HEK293 (cell line): ENCODE measurements around the gene FOXC2.

Experiments used
- CTCF ChIA-PET: fragments of 350-600 bp; formaldehyde crosslinking; extraction: SDS; loops from one replicate; lab custom pipeline; 2021; ENCODE audit warnings: antibody characterized with exemption; lab: Yijun Ruan, JAX
- POLR2A ChIA-PET: fragments of 300-600 bp; formaldehyde crosslinking; extraction: SDS; loops from one replicate; lab custom pipeline; 2020; ENCODE audit warnings: antibody characterized with exemption, inconsistent platforms; lab: Yijun Ruan, JAX
- H3K27ac ChIP-seq: fragments of 200-500 bp; sonication (Bioruptor generic); 2 replicates; pipeline ENCODE4 v1.5.1; 2014; ENCODE audit warnings: low read depth, low read length, control low read depth, inconsistent platforms; ENCODE audit errors: extremely low read depth
- H3K36me3 ChIP-seq, 2 experiments: fragments of 200-500 bp in 1 of 2; sonication (Bioruptor generic) in 1 of 2; 1 replicate in 1 of 2; 2 replicates in 1 of 2; pipeline ENCODE4 v1.5.1; 2014 to 2017; ENCODE audit warnings: inconsistent platforms in 2 of 2, low read length in 2 of 2; ENCODE audit not compliant: control insufficient read depth in 2 of 2, insufficient read depth in 1 of 2
- H3K4me1 ChIP-seq: fragments of 200-500 bp; sonication (Bioruptor generic); 2 replicates; pipeline ENCODE4 v1.5.1; 2014; ENCODE audit warnings: mild to moderate bottlenecking, low read length, inconsistent platforms; ENCODE audit not compliant: control insufficient read depth, insufficient read depth
- H3K4me3 ChIP-seq: 2 replicates; pipeline ENCODE4 v1.5.1; 2011; ENCODE audit warnings: low read depth, mild to moderate bottlenecking, control low read depth, low read length, moderate library complexity
- H3K9me3 ChIP-seq: fragments of 200-500 bp; sonication (Bioruptor generic); 2 replicates; pipeline ENCODE4 v1.5.1; 2014; ENCODE audit warnings: low read depth, low read length, inconsistent platforms; ENCODE audit not compliant: control insufficient read depth, insufficient read depth
- SETDB1 ChIP-seq: IDR thresholded peaks from one replicate; pipeline ENCODE4 v1.6.1; 2017; ENCODE audit warnings: mild to moderate bottlenecking, low read length, moderate library complexity, mixed read lengths; ENCODE audit not compliant: insufficient read length
- SP7 ChIP-seq: fragments of 450-650 bp; formaldehyde crosslinking; IDR thresholded peaks from 2 replicates; pipeline ENCODE4 v1.5.1; 2016; ENCODE audit warnings: missing biosample characterization, missing genetic modification characterization
- TSHZ1 ChIP-seq: fragments of 450-650 bp; formaldehyde crosslinking; IDR thresholded peaks from 2 replicates; pipeline ENCODE4 v1.5.1; 2016; ENCODE audit warnings: missing biosample characterization, missing genetic modification characterization, borderline replicate concordance
- YY2 ChIP-seq: fragments of 450-650 bp; formaldehyde crosslinking; IDR thresholded peaks from 2 replicates; pipeline ENCODE4 v1.5.1; 2016; ENCODE audit warnings: missing biosample characterization, missing genetic modification characterization
- ZBTB8A ChIP-seq: fragments of 450-650 bp; formaldehyde crosslinking; IDR thresholded peaks from 2 replicates; pipeline ENCODE4 v1.5.1; 2016; ENCODE audit warnings: missing biosample characterization, missing genetic modification characterization
- ZFP69B ChIP-seq: fragments of 450-650 bp; formaldehyde crosslinking; IDR thresholded peaks from 2 replicates; pipeline ENCODE4 v1.5.1; 2016; ENCODE audit warnings: missing biosample characterization, missing genetic modification characterization
- ZNF174 ChIP-seq: fragments of 450-650 bp; formaldehyde crosslinking; IDR thresholded peaks from 2 replicates; pipeline ENCODE4 v1.5.0; 2017; ENCODE audit warnings: missing biosample characterization, mild to moderate bottlenecking, missing genetic modification characterization
- ZNF23 ChIP-seq: fragments of 450-650 bp; formaldehyde crosslinking; IDR thresholded peaks from 2 replicates; pipeline ENCODE4 v1.5.1; 2016; ENCODE audit warnings: missing biosample characterization, missing genetic modification characterization, borderline replicate concordance
- ZNF423 ChIP-seq: fragments of 450-650 bp; formaldehyde crosslinking; IDR thresholded peaks from 2 replicates; pipeline ENCODE4 v1.5.1; 2016; ENCODE audit warnings: missing biosample characterization, missing genetic modification characterization
- ZNF561 ChIP-seq: fragments of 450-650 bp; IDR thresholded peaks from 2 replicates; pipeline ENCODE4 v1.5.1; 2018; ENCODE audit warnings: missing biosample characterization, missing genetic modification characterization, borderline replicate concordance
- ZNF571 ChIP-seq: fragments of 450-650 bp; formaldehyde crosslinking; IDR thresholded peaks from 2 replicates; pipeline ENCODE4 v1.5.0; 2017; ENCODE audit warnings: missing biosample characterization, missing genetic modification characterization
- ZNF585B ChIP-seq: fragments of 450-650 bp; formaldehyde crosslinking; IDR thresholded peaks from 2 replicates; pipeline ENCODE4 v1.5.1; 2016; ENCODE audit warnings: missing biosample characterization, missing genetic modification characterization
- ZNF658 ChIP-seq: fragments of 450-650 bp; formaldehyde crosslinking; IDR thresholded peaks from 2 replicates; pipeline ENCODE4; 2016; ENCODE audit warnings: missing biosample characterization, missing genetic modification characterization
- ZNF704 ChIP-seq: fragments of 450-650 bp; formaldehyde crosslinking; IDR thresholded peaks from 2 replicates; pipeline ENCODE4 v1.5.1; 2016; ENCODE audit warnings: missing biosample characterization, missing genetic modification characterization
- ZNF747 ChIP-seq: fragments of 450-650 bp; formaldehyde crosslinking; IDR thresholded peaks from 2 replicates; pipeline ENCODE4 v1.5.1; 2016; ENCODE audit warnings: missing biosample characterization, missing genetic modification characterization
- ZNF792 ChIP-seq: fragments of 450-650 bp; formaldehyde crosslinking; IDR thresholded peaks from 2 replicates; pipeline ENCODE4 v1.5.1; 2016; ENCODE audit warnings: missing biosample characterization, missing genetic modification characterization
- ZSCAN16 ChIP-seq: fragments of 450-650 bp; formaldehyde crosslinking; IDR thresholded peaks from 2 replicates; pipeline ENCODE4 v1.5.1; 2016; ENCODE audit warnings: missing biosample characterization, missing genetic modification characterization
- ZSCAN30 ChIP-seq: fragments of 450-650 bp; IDR thresholded peaks from 2 replicates; pipeline ENCODE4 v1.5.1; 2018; ENCODE audit warnings: missing biosample characterization, mild to moderate bottlenecking, missing genetic modification characterization, moderate library complexity
- TF ChIP-seq, protein P1 (sequence below): fragments of 450-650 bp; formaldehyde crosslinking; IDR thresholded peaks from 2 replicates; pipeline ENCODE4 v1.5.1; 2016; ENCODE audit warnings: missing biosample characterization, missing genetic modification characterization
- TF ChIP-seq, protein P2 (sequence below): fragments of 450-650 bp; formaldehyde crosslinking; IDR thresholded peaks from 2 replicates; pipeline ENCODE4; 2016; ENCODE audit warnings: missing biosample characterization, missing genetic modification characterization
- TF ChIP-seq, protein P3 (sequence below): fragments of 450-650 bp; formaldehyde crosslinking; IDR thresholded peaks from 2 replicates; pipeline ENCODE4 v1.5.1; 2016; ENCODE audit warnings: missing biosample characterization, missing genetic modification characterization

Gene FOXC2

DNA sequence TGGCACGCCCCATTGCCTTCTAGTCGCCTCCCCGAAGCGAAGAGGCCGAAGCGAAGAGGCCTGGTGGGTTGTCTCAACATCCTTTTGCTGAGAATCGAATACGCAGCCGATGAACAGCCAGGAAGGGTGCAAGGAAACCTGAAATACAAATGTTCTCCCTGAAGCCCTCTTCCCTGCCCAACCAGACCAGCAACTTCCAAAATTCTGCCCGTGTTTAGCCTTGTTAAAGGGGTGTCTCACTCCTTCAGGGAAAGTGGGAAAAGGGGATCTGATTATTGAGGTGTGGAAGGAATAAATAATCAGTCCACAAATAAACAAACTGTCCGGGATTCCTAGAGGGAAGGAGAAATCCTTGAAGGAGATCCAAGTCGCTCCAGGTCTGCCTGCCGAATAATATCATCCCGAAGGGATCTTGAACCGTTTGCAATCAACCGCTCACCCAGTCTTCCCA, 1.4 kb upstream of the FOXC2 start (continued):
- TF ChIP-seq, protein P1, sequence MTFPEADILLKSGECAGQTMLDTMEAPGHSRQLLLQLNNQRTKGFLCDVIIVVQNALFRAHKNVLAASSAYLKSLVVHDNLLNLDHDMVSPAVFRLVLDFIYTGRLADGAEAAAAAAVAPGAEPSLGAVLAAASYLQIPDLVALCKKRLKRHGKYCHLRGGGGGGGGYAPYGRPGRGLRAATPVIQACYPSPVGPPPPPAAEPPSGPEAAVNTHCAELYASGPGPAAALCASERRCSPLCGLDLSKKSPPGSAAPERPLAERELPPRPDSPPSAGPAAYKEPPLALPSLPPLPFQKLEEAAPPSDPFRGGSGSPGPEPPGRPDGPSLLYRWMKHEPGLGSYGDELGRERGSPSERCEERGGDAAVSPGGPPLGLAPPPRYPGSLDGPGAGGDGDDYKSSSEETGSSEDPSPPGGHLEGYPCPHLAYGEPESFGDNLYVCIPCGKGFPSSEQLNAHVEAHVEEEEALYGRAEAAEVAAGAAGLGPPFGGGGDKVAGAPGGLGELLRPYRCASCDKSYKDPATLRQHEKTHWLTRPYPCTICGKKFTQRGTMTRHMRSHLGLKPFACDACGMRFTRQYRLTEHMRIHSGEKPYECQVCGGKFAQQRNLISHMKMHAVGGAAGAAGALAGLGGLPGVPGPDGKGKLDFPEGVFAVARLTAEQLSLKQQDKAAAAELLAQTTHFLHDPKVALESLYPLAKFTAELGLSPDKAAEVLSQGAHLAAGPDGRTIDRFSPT (tag by site-specific recombination): no peak
- TF ChIP-seq ZNF561 (tag by site-specific recombination) (no peak), ZNF174 (no peak), SP7 (no peak), ZNF747 (tag by site-specific recombination) (no peak), ZSCAN16 (tag by site-specific recombination) (no peak), ZNF585B (tag by site-specific recombination) (no peak), ZNF571 (tag by site-specific recombination) (no peak)
- TF ChIP-seq, protein P2, sequence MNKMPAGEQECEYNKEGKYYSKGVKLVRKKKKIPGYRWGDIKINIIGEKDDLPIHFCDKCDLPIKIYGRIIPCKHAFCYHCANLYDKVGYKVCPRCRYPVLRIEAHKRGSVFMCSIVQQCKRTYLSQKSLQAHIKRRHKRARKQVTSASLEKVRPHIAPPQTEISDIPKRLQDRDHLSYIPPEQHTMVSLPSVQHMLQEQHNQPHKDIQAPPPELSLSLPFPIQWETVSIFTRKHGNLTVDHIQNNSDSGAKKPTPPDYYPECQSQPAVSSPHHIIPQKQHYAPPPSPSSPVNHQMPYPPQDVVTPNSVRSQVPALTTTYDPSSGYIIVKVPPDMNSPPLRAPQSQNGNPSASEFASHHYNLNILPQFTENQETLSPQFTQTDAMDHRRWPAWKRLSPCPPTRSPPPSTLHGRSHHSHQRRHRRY (tag by site-specific recombination): no peak

- no peak for TF ChIP-seq TSHZ1
- TF ChIP-seq ZNF658 (tag by site-specific recombination): no peak
- TF ChIP-seq ZNF704: no peak
- TF ChIP-seq ZNF423 (tag by site-specific recombination): no peak
- no peak for TF ChIP-seq ZSCAN30 (tag by site-specific recombination)
- no peak for TF ChIP-seq ZNF23 (tag by site-specific recombination)
- no peak for TF ChIP-seq ZNF792 (tag by site-specific recombination)
- TF ChIP-seq ZNF747 (tag by site-specific recombination): no peak
- TF ChIP-seq ZBTB8A (tag by site-specific recombination): no peak
- TF ChIP-seq ZFP69B: no peak
- TF ChIP-seq SETDB1: no peak
- no peak for TF ChIP-seq YY2 (tag by site-specific recombination)
- TF ChIP-seq, protein P3, sequence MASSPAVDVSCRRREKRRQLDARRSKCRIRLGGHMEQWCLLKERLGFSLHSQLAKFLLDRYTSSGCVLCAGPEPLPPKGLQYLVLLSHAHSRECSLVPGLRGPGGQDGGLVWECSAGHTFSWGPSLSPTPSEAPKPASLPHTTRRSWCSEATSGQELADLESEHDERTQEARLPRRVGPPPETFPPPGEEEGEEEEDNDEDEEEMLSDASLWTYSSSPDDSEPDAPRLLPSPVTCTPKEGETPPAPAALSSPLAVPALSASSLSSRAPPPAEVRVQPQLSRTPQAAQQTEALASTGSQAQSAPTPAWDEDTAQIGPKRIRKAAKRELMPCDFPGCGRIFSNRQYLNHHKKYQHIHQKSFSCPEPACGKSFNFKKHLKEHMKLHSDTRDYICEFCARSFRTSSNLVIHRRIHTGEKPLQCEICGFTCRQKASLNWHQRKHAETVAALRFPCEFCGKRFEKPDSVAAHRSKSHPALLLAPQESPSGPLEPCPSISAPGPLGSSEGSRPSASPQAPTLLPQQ (tag by site-specific recombination): no peak
- no peak overlapping the region for H3K27ac ChIP-seq
- H3K9me3 ChIP-seq: no peaks in the 10 kb centered on the region
- no peaks in the 10 kb centered on the region for H3K4me1 ChIP-seq
- no peak overlapping the region for H3K4me3 ChIP-seq
- no peaks in the 10 kb centered on the region for H3K36me3 ChIP-seq
- ChIA-PET POLR2A (interaction anchor here (0.6 to 1.0 kb wide), 2 partner anchors 496 to 497 kb away, joined by 3 read pairs; no protein-coding TSS in a partner anchor), CTCF (interaction anchor here (8.8 kb wide), 1 partner anchor 495 kb away, joined by 127 read pairs; no protein-coding TSS in a partner anchor)
Observed at GRCh38 chr16:86565644-86566511, 751 bp upstream of the FOXC2 start.
